Right lobe of liver (tissue), 6 donors: ENCODE data around the gene BRICD5. TPM values are rescaled to one million over a fixed set of nuclear protein-coding genes. Genes with fewer than 3 reads are reported as not detected.
"Not testable (repeated sequence)": the region's sequence is repeated elsewhere in the genome, so short reads cannot be mapped to it uniquely, and the experiment has no call there.

Experiments
- ATAC-seq, 4 donors: fragments of 200-7000 bp; cut with Tn5 transposase; one replicate each; pipeline ENCODE4 v1.9.1; 2020; ENCODE audit warnings: mild to moderate bottlenecking in 4 of 4, moderate library complexity in 4 of 4
- DNase-seq, 3 donors: peaks; one replicate each; pipeline ENCODE4 v3.0.0-alpha.2; 2020
- H3K27ac ChIP-seq, 3 donors: fragments of 200-600 bp; one replicate each; pipeline ENCODE4 v1.8.0; 2022
- H3K27me3 ChIP-seq, 2 donors: fragments of 200-600 bp; one replicate each; pipeline ENCODE4 v1.8.0; 2022
- H3K36me3 ChIP-seq, 4 donors: fragments of 200-600 bp; sonication (generic) in 1 of 4; one replicate each; pipeline versions ENCODE4 v1.5.1 to v1.8.0; 2017 to 2022; ENCODE audit warnings: control low read depth in 1 of 4
- H3K4me1 ChIP-seq, 4 donors: fragments of 200-600 bp; sonication (generic) in 1 of 4; one replicate each; pipeline versions ENCODE4 v1.5.1 to v1.8.0; 2017 to 2022; ENCODE audit warnings: control low read depth in 1 of 4
- H3K4me3 ChIP-seq, 3 donors: fragments of 200-600 bp; one replicate each; pipeline ENCODE4 v1.8.0; 2022
- H3K9me3 ChIP-seq, 4 donors: fragments of 200-600 bp; sonication (generic) in 1 of 4; one replicate each; pipeline versions ENCODE4 v1.5.1 to v1.8.0; 2017 to 2022; ENCODE audit warnings: control low read depth in 1 of 4
- POLR2A ChIP-seq: fragments of 450-650 bp; IDR thresholded peaks from one replicate; pipeline ENCODE4 v1.6.1; 2017; ENCODE audit warnings: antibody characterized with exemption, mild to moderate bottlenecking
- WGBS: methylation state at CpG from one replicate; pipeline ENCODE4 v1.1.6; 2018; ENCODE audit warnings: low coverage, low lambda C conversion rate; ENCODE audit not compliant: insufficient coverage; ENCODE audit errors: missing lambda C conversion rate; 5-methylcytosine and 5-hydroxymethylcytosine counted together
- intact Hi-C, 2 donors: fragments of 100-400 bp; cut with DNase I; formaldehyde crosslinking; loops; one replicate each; pipeline versions ENCODE4 v1.11.2 to v1.14.1; 2022
- long read RNA-seq: library from polyadenylated mRNA; unstranded; transcript quantifications from one replicate; pipeline ENCODE4 v2.0.0, GENCODE V29; 2019
- total RNA-seq, 6 experiments: library from RNA; depleted of rRNA in 2 of 6; stranded (reverse); fragments of >200 nt in 2 of 6; fragmentation: NEBNext Ultra II Directional in 3 of 6; extraction: Animal tissue kit (Norgen Biotek cat#: 25700) in 3 of 6; gene quantifications; one replicate each; pipeline versions ENCODE4 v1.1.0 to v1.2.4, GENCODE V29; 2016 to 2023
- TF ChIP-seq, protein P1 (sequence below), 4 donors: fragments of 200-600 bp in 3 of 4; fragments of 450-650 bp in 1 of 4; IDR thresholded peaks; one replicate each; pipeline versions ENCODE4 v1.5.1 to v1.8.0; 2016 to 2022; ENCODE audit warnings: antibody characterized with exemption in 4 of 4, mild to moderate bottlenecking in 2 of 4
- donor health status: DM: no; HTN: yes; CAD: no.
- donor health status: DM: no; HTN: no; CAD: no.
- donor health status: DM: no; HTN: no; CAD: no.
- donor health status: DM: no; HTN: yes; CAD: no.
- donor health status: DM: no; HTN: yes; CAD: no.

The BRICD5 gene
- 1 to 10 TPM in 4 of 6 experiments, under 1 TPM in 2; 0.74 to 3.7 (median 2.0) TPM for total RNA-seq
- long read RNA-seq, result 0 reads

GRCh38 chr16:2210386-2211365 lies at the start of gene BRICD5:
Gene BRICD5, minus strand, starts transcription at chr16:2210863. Its CDS starts 30 bp downstream, at chr16:2210833.
- ATAC-seq, result no peak
- 57% methylated on average over 1 of the region's 24 CpGs for WGBS

DNA sequence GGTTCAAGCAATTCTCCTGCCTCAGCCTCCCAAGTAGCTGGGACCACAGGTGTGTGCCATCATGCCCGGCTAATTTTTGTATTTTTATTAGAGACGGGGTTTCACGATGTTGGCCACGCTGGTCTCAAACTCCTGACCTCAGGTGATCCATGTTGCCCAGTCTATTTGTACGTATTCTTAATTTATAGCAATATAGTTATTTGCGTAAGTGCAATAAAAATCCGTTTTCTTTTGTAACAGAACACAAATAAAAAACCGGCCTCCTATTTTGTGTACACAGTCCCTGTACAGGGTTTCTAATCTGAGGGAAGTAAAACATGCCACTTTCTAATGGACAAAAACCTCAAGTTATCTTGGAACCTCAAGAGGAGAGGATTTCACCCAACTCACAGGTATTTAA lies 49.6 kb upstream of the BRICD5 start:
- Histone ChIP-seq H3K27ac (no peak overlapping the region), H3K4me3 (no peak overlapping the region), H3K4me1 (peaks cover 0 to 2% (median 0%) of the 10 kb centered on the region in 4 donors), H3K9me3 (no peaks in the 10 kb centered on the region), H3K27me3 (no peaks in the 10 kb centered on the region), H3K36me3 (peaks cover under 1 to 88% (median 34%) of the 10 kb centered on the region in 4 donors)
- intact Hi-C loops, result no loop called here
- ATAC-seq, result no peak
- no peak for DNase-seq
- TF ChIP-seq, protein P1, sequence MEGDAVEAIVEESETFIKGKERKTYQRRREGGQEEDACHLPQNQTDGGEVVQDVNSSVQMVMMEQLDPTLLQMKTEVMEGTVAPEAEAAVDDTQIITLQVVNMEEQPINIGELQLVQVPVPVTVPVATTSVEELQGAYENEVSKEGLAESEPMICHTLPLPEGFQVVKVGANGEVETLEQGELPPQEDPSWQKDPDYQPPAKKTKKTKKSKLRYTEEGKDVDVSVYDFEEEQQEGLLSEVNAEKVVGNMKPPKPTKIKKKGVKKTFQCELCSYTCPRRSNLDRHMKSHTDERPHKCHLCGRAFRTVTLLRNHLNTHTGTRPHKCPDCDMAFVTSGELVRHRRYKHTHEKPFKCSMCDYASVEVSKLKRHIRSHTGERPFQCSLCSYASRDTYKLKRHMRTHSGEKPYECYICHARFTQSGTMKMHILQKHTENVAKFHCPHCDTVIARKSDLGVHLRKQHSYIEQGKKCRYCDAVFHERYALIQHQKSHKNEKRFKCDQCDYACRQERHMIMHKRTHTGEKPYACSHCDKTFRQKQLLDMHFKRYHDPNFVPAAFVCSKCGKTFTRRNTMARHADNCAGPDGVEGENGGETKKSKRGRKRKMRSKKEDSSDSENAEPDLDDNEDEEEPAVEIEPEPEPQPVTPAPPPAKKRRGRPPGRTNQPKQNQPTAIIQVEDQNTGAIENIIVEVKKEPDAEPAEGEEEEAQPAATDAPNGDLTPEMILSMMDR (IDR thresholded peaks at IDR 0.05), result no peak
- no peak for TF ChIP-seq POLR2A
- WGBS, result 91% methylated on average over 7 of the region's 8 CpGs

More at GRCh38 chr16:2210386-2211365, at the start of gene BRICD5:
- Histone ChIP-seq H3K27me3 (no peaks in the 10 kb centered on the region), H3K9me3 (no peaks in the 10 kb centered on the region), H3K27ac (no peak within 1 kb of the TSS), H3K4me3 (no peak within 1 kb of the TSS), H3K4me1 (peaks cover 0 to 27% (median 15%) of the 10 kb centered on the region in 4 donors), H3K36me3 (peaks cover 0 to 19% (median 7%) of the 10 kb centered on the region in 4 donors)
- TF ChIP-seq, protein P1 (IDR thresholded peaks at IDR 0.05), result no peak
- TF ChIP-seq POLR2A, result no peak
- intact Hi-C loops, result no loop called here
- DNase-seq, result no peak

DNA sequence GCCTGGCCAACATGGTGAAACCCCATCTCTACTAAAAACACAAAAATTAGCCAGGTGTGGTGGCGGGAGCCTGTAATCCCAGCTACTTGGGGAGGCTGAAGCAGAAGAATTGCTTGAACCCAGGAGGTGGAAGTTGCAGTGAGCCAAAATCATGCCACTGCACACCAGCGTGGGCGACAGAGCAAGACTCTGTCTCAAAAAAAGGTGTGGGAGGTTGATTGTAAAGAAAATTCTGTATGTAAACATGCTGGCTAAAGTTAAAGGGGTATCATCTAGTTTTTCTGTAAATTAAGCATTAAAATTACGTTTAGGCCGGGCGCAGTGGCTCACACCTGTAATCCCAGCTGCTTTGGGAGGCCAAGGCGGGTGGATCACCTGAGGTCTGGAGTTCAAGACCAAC lies 47.9 kb upstream of the BRICD5 start:
- WGBS, result 92% methylated on average over 7 of the region's 7 CpGs
- H3K4me1 ChIP-seq, H3K27ac ChIP-seq, H3K4me3 ChIP-seq, DNase-seq, intact Hi-C loops, H3K27me3 ChIP-seq, ATAC-seq, H3K9me3 ChIP-seq: not testable (repeated sequence)
- peaks cover 4 to 97% (median 39%) of the 10 kb centered on the region in 4 donors for H3K36me3 ChIP-seq

GRCh38 chr16:2257726-2258125 lies 47.1 kb upstream of the BRICD5 start:
- Histone ChIP-seq H3K4me1 (peaks cover 0 to 13% (median 0%) of the 10 kb centered on the region in 4 donors), H3K9me3 (no peaks in the 10 kb centered on the region), H3K27me3 (no peaks in the 10 kb centered on the region), H3K36me3 (peaks cover 4 to 89% (median 38%) of the 10 kb centered on the region in 4 donors), H3K27ac (no peak overlapping the region), H3K4me3 (no peak overlapping the region)
- DNase-seq (no peak), ATAC-seq (no peak)
- 83% methylated on average over 2 of the region's 6 CpGs for WGBS
- intact Hi-C loops, result no loop called here
- no peak for TF ChIP-seq POLR2A
- TF ChIP-seq, protein P1 (IDR thresholded peaks at IDR 0.05), result no peak

GRCh38 chr16:2256531-2257140 lies 46.0 kb upstream of the BRICD5 start:
- Histone ChIP-seq H3K4me3 (no peak overlapping the region), H3K4me1 (peaks cover 0 to 24% (median 5%) of the 10 kb centered on the region in 4 donors), H3K27me3 (no peaks in the 10 kb centered on the region), H3K36me3 (peaks cover 4 to 78% (median 28%) of the 10 kb centered on the region in 4 donors), H3K27ac (no peak overlapping the region), H3K9me3 (no peaks in the 10 kb centered on the region)
- no peak for DNase-seq
- 94% methylated on average over 12 of the region's 12 CpGs for WGBS
- TF ChIP-seq POLR2A, result no peak
- TF ChIP-seq, protein P1 (IDR thresholded peaks at IDR 0.05), result no peak
- intact Hi-C loops, result no loop called here
- ATAC-seq, result no peak
